ENCODE measurements around the gene KIF13A.

KIF13A gene

DNA sequence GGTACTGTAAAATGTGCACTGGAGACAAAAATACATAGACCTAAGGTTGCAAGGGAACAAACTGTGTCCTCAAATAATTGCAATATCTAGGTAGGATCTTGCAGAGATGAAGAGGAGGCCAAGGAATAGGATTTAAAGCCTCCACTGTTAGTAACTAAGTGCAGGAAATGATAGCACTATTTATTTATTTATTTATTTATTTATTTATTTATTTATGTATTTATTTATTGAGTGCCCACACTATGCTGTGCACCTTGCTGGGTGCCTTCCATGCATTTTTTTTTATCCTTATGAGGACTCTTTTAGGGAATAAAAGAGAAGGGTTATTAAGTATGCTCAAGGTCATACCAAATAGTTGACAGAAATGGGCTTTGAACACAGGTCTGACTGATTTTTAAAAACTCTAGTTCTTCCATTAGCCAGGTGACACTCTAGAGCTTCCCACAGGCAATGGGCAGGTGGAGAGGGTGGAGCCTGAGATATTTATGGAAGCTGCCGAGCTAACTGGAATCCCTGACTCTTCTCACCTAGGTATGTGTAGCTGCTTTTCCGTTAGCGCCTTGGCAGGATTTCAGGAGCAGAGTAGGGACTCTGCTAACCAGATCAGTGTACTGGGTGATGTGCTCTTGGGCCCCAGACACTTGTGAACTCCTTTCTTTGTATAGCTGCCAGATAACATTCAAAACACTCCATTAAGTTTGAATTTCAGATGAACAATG, 268.0 kb downstream of the KIF13A start:
- Histone ChIP-seq H3K4me1 (ENCODE audit: insufficient read depth, low read length) (no peaks in the 10 kb centered on the region), H3K9me3 (ENCODE audit: low read length) (no peaks in the 10 kb centered on the region), H3K9ac (ENCODE audit: low read length) (no peak overlapping the region), H3K4me3 (ENCODE audit: low read depth in 1 of 2, low read length in 2 of 2) (no peak overlapping the region), H3K27me3 (ENCODE audit: control insufficient read depth in 1 of 2, insufficient read depth in 2 of 2, low read length in 2 of 2) (no peaks in the 10 kb centered on the region), H3K36me3 (ENCODE audit: insufficient read depth, low read length) (no peaks in the 10 kb centered on the region), H3K27ac (ENCODE audit: low read depth, low read length) (no peak overlapping the region)

DNA sequence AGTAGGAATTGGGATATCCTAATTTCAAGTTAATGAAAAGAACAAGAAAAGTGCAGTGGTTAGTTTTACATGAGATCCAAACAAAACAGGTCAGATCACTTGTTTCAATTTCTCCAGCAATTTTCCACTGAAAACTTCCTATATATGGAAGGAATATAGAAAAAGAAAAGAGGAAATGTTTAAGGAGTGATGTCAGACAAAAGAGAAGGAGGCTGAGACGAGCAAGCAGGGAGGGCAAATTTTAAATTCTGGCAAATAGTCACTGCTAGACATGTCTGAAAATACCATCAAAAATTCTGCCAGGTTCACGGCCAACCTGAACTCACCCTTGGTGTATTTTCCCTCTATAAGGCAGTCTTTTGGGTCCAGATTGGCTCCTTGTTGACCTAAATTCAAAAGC, 271.2 kb downstream of the KIF13A start:
- H3K4me3 ChIP-seq (ENCODE audit: low read depth in 1 of 2, low read length in 2 of 2): no peak overlapping the region
- no peaks in the 10 kb centered on the region for H3K9me3 ChIP-seq (ENCODE audit: low read length)
- no peaks in the 10 kb centered on the region for H3K4me1 ChIP-seq (ENCODE audit: insufficient read depth, low read length)
- H3K27me3 ChIP-seq (ENCODE audit: control insufficient read depth in 1 of 2, insufficient read depth in 2 of 2, low read length in 2 of 2): no peaks in the 10 kb centered on the region
- H3K36me3 ChIP-seq (ENCODE audit: insufficient read depth, low read length): no peaks in the 10 kb centered on the region
- no peak overlapping the region for H3K9ac ChIP-seq (ENCODE audit: low read length)
- no peak overlapping the region for H3K27ac ChIP-seq (ENCODE audit: low read depth, low read length)

GRCh38 chr6:17714879-17715851, 272.3 kb downstream of the KIF13A start:
- H3K9ac ChIP-seq (ENCODE audit: low read length): no peak overlapping the region
- no peaks in the 10 kb centered on the region for H3K9me3 ChIP-seq (ENCODE audit: low read length)
- H3K27ac ChIP-seq (ENCODE audit: low read depth, low read length): no peak overlapping the region
- no peaks in the 10 kb centered on the region for H3K4me1 ChIP-seq (ENCODE audit: insufficient read depth, low read length)
- H3K36me3 ChIP-seq (ENCODE audit: insufficient read depth, low read length): no peaks in the 10 kb centered on the region
- H3K27me3 ChIP-seq (ENCODE audit: control insufficient read depth in 1 of 2, insufficient read depth in 2 of 2, low read length in 2 of 2): no peaks in the 10 kb centered on the region
- no peak overlapping the region for H3K4me3 ChIP-seq (ENCODE audit: low read depth in 1 of 2, low read length in 2 of 2)

GRCh38 chr6:17714177-17714576, 273.3 kb downstream of the KIF13A start:
- no peaks in the 10 kb centered on the region for H3K27me3 ChIP-seq (ENCODE audit: control insufficient read depth in 1 of 2, insufficient read depth in 2 of 2, low read length in 2 of 2)
- no peak overlapping the region for H3K9ac ChIP-seq (ENCODE audit: low read length)
- H3K27ac ChIP-seq (ENCODE audit: low read depth, low read length): no peak overlapping the region
- H3K36me3 ChIP-seq (ENCODE audit: insufficient read depth, low read length): no peaks in the 10 kb centered on the region
- H3K9me3 ChIP-seq (ENCODE audit: low read length): no peaks in the 10 kb centered on the region
- no peaks in the 10 kb centered on the region for H3K4me1 ChIP-seq (ENCODE audit: insufficient read depth, low read length)
- no peak overlapping the region for H3K4me3 ChIP-seq (ENCODE audit: low read depth in 1 of 2, low read length in 2 of 2)

DNA sequence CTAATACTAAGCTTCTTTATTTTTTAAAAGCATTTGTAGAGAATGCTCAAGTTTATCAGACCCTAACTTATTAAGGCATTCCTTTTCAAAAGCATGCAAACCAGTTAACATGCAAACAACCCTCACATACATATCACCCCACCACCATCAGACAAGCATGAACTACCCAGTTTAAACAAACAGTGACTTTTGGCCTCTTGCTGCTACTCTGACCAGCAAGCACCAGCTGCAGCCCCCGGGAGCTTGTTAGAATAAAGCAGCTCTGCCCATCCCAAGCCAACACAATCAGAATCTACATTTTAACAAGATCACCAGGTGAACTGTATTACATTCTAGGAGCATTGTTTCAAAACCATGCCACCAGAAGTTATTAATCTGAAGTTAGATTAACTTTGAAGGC, 274.9 kb downstream of the KIF13A start:
- H3K4me3 ChIP-seq (ENCODE audit: low read depth in 1 of 2, low read length in 2 of 2): no peak overlapping the region
- H3K9ac ChIP-seq (ENCODE audit: low read length): no peak overlapping the region
- no peak overlapping the region for H3K27ac ChIP-seq (ENCODE audit: low read depth, low read length)
- no peaks in the 10 kb centered on the region for H3K9me3 ChIP-seq (ENCODE audit: low read length)
- H3K36me3 ChIP-seq (ENCODE audit: insufficient read depth, low read length): no peaks in the 10 kb centered on the region
- no peaks in the 10 kb centered on the region for H3K4me1 ChIP-seq (ENCODE audit: insufficient read depth, low read length)
- H3K27me3 ChIP-seq (ENCODE audit: control insufficient read depth in 1 of 2, insufficient read depth in 2 of 2, low read length in 2 of 2): no peaks in the 10 kb centered on the region

DNA sequence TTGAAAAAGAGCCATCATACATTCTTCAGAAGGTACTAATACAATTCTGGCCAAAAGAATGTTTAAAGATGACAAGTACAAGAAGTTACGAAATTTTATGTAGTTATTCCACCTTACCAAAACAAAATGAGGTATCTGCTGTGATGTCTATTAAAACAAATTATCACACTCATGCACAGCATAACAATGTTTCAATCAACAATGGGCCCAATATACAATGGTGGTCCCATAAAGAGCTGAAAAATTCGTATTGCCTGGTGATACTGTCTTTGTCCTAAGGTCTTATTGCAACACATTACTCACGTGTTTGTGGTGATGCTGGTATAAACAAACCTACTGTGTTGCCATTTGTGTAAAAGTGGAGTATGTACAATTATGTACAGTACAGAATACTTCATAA, 277.1 kb downstream of the KIF13A start:
- Histone ChIP-seq H3K9me3 (ENCODE audit: low read length) (no peaks in the 10 kb centered on the region), H3K27me3 (ENCODE audit: control insufficient read depth in 1 of 2, insufficient read depth in 2 of 2, low read length in 2 of 2) (no peaks in the 10 kb centered on the region), H3K9ac (ENCODE audit: low read length) (no peak overlapping the region), H3K36me3 (ENCODE audit: insufficient read depth, low read length) (no peaks in the 10 kb centered on the region), H3K27ac (ENCODE audit: low read depth, low read length) (no peak overlapping the region), H3K4me3 (ENCODE audit: low read depth in 1 of 2, low read length in 2 of 2) (no peak overlapping the region), H3K4me1 (ENCODE audit: insufficient read depth, low read length) (no peaks in the 10 kb centered on the region)

GRCh38 chr6:17709476-17709875, 278.0 kb downstream of the KIF13A start:
- peaks cover under 1% of the 10 kb centered on the region for H3K4me1 ChIP-seq (ENCODE audit: insufficient read depth, low read length)
- H3K27me3 ChIP-seq (ENCODE audit: control insufficient read depth in 1 of 2, insufficient read depth in 2 of 2, low read length in 2 of 2): no peaks in the 10 kb centered on the region
- no peak overlapping the region for H3K27ac ChIP-seq (ENCODE audit: low read depth, low read length)
- H3K9ac ChIP-seq (ENCODE audit: low read length): no peak overlapping the region
- H3K4me3 ChIP-seq (ENCODE audit: low read depth in 1 of 2, low read length in 2 of 2): no peak overlapping the region
- H3K36me3 ChIP-seq (ENCODE audit: insufficient read depth, low read length): no peaks in the 10 kb centered on the region
- no peaks in the 10 kb centered on the region for H3K9me3 ChIP-seq (ENCODE audit: low read length)
